Measurements from ENCODE around the gene MACROD1.

Gene MACROD1

DNA sequence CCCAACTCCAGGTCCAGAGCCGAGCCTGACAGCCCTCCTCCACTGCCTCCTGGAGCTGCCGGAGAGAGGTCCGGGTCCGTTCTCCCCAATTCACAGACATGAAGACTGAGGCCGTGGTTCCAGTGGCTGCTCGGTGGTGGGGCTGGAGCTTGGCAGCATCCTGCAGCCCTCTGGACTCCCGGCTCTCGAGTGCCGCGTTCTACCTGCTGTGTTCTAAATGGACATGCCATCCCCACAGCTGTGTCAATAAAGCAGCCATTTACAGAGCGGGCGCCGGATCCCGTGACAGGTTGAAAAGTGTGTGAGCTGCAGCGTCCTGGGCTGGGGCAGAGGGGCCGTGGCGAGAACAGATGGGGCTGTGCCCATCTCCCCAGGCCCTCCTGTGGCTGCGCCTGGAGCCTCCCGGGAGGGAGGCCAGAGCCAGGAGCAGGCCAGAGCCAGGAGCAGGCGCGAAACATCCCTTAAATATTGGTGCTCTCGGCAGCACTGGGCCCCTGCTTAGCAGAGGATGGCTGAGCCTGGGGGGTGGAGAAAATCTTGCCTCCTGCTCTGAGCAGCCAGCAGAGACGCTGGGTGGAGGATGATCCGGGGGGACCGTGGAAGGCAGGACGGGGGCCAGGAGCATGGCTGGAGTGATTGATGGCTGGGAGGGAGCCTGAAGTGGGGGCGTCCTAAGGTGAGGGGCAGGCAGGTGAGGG lies 84.0 kb downstream of the MACROD1 start:
- H3K4me3 ChIP-seq (ENCODE audit: low read depth, low read length), result no peak overlapping the region
- in situ Hi-C loops (cut with HindIII; ENCODE audit: low sequenced_read_pairs), result loop anchor here (5.0 kb wide), 1 partner anchor 35 kb away; no protein-coding TSS in a partner anchor
- no peak for TF ChIP-seq CTCF (IDR thresholded peaks at IDR 0.05; ENCODE audit: low read depth, low read length, missing control alignments)
- DNase-seq (ENCODE audit: low read depth), result no peak

DNA sequence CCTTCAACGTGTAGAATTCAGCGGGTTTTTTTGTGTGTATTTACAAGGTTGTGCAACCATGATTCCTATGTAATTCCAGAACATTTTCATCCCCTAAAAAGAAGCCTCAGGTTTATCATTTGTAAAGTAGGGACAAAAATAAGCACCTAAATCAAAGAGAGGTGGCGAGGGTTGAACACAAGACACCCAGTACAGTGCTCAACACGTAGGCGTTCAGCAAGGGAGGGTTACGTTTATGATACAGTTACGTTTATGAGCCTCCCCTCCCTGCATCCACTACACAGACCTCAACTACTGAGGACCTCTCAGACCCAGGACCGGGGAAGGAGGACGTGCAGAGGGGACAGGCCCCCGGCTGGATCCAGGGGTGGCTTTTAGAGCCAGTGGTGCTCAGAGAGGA lies 85.5 kb downstream of the MACROD1 start:
- in situ Hi-C loops (cut with HindIII; ENCODE audit: low sequenced_read_pairs), result loop anchor here (5.0 kb wide), 1 partner anchor 37 kb away; no protein-coding TSS in a partner anchor
- no peak overlapping the region for H3K4me3 ChIP-seq (ENCODE audit: low read depth, low read length)
- no peak for TF ChIP-seq CTCF (IDR thresholded peaks at IDR 0.05; ENCODE audit: low read depth, low read length, missing control alignments)
- DNase-seq (ENCODE audit: low read depth), result no peak

- DNase-seq (ENCODE audit: low read depth), result no peak
- no peak overlapping the region for H3K4me3 ChIP-seq (ENCODE audit: low read depth, low read length)
- in situ Hi-C loops (cut with HindIII; ENCODE audit: low sequenced_read_pairs), result loop anchor here (10.0 kb wide), 1 partner anchor 74 kb away; no protein-coding TSS in a partner anchor
- TF ChIP-seq CTCF (IDR thresholded peaks at IDR 0.05; ENCODE audit: low read depth, low read length, missing control alignments), result no peak
Measured at GRCh38 chr11:64078905-64079304, 87.0 kb downstream of the MACROD1 start.

GRCh38 chr11:64078284-64078683 lies 87.6 kb downstream of the MACROD1 start:
- in situ Hi-C loops (cut with HindIII; ENCODE audit: low sequenced_read_pairs), result loop anchor here (10.0 kb wide), 1 partner anchor 73 kb away; no protein-coding TSS in a partner anchor
- TF ChIP-seq CTCF (IDR thresholded peaks at IDR 0.05; ENCODE audit: low read depth, low read length, missing control alignments), result no peak
- DNase-seq (ENCODE audit: low read depth), result no peak
- no peak overlapping the region for H3K4me3 ChIP-seq (ENCODE audit: low read depth, low read length)

DNA sequence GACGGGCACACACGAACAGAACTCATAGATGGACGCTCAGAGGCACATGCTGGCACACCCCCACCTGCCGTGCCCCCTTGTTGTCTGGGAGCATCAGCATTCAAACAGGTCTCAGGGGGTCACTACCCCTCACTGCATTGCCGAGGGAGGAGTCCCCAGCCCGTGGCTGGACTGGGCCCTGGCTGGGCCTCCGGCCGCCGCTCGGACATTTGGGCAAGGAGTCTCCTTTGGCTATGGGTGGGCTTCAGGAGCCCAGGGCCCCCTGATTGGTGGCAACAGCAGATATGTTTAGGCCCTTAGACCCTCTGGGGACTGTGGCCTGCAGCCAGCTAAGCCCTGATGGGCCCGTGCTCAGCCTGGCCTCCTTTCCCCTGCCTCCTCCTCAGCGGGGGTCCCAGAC lies 88.3 kb downstream of the MACROD1 start:
- in situ Hi-C loops (cut with HindIII; ENCODE audit: low sequenced_read_pairs), result loop anchor here (10.0 kb wide), 1 partner anchor 73 kb away; no protein-coding TSS in a partner anchor
- no peak overlapping the region for H3K4me3 ChIP-seq (ENCODE audit: low read depth, low read length)
- no peak for DNase-seq (ENCODE audit: low read depth)
- TF ChIP-seq CTCF (IDR thresholded peaks at IDR 0.05; ENCODE audit: low read depth, low read length, missing control alignments), result no peak

DNA sequence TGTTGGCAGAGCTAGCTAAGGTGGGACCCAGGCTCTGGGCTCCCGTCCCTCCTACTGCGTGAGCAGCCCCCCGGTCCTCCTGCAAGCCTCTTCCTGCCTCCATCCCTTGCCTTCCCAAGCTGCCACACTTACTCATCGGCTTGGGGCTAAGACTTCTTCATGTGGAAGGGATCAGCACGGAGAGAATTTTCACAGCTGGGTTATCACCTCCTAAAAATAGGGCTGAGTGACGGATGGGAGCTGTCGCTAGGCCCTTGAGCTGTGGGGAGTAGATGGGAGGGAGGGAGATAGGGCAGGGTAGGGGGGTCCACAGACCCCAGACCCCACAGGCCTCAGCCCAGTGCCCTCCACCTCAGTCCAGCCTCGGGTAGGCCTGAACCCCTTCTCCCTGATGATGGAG lies 89.2 kb downstream of the MACROD1 start:
- no peak overlapping the region for H3K4me3 ChIP-seq (ENCODE audit: low read depth, low read length)
- in situ Hi-C loops (cut with HindIII; ENCODE audit: low sequenced_read_pairs), result loop anchor here (10.0 kb wide), 1 partner anchor 72 kb away; no protein-coding TSS in a partner anchor
- TF ChIP-seq CTCF (IDR thresholded peaks at IDR 0.05; ENCODE audit: low read depth, low read length, missing control alignments), result no peak
- no peak for DNase-seq (ENCODE audit: low read depth)
